Neural progenitor cell (in vitro differentiated cells): Measurements from ENCODE around the gene RUBCN.

ENCODE experiments used
- CTCF ChIP-seq: fragments of 200-600 bp; sonication (generic); IDR thresholded peaks from 2 replicates; pipeline ENCODE4 v1.5.1; 2017; ENCODE audit warnings: antibody characterized with exemption, mild to moderate bottlenecking
- EZH2 ChIP-seq: fragments of 200-600 bp; sonication (generic); IDR thresholded peaks from 2 replicates; pipeline ENCODE4 v1.6.1; 2017; ENCODE audit warnings: antibody characterized with exemption, mild to moderate bottlenecking, moderate library complexity

- TF ChIP-seq EZH2 (no peak), CTCF (no peak)
Measured at GRCh38 chr3:197734667-197735318, 1.9 kb downstream of the RUBCN start.
